ENCODE measurements around the gene FBXL7.

The FBXL7 gene

GRCh38 chr5:15904899-15905830, 405.2 kb downstream of the FBXL7 start:
- DNase-seq, result no peak

GRCh38 chr5:15914638-15915037, 414.7 kb downstream of the FBXL7 start:
- DNase-seq, result no peak

GRCh38 chr5:15926586-15926985, 426.6 kb downstream of the FBXL7 start:
- no peak for DNase-seq

DNA sequence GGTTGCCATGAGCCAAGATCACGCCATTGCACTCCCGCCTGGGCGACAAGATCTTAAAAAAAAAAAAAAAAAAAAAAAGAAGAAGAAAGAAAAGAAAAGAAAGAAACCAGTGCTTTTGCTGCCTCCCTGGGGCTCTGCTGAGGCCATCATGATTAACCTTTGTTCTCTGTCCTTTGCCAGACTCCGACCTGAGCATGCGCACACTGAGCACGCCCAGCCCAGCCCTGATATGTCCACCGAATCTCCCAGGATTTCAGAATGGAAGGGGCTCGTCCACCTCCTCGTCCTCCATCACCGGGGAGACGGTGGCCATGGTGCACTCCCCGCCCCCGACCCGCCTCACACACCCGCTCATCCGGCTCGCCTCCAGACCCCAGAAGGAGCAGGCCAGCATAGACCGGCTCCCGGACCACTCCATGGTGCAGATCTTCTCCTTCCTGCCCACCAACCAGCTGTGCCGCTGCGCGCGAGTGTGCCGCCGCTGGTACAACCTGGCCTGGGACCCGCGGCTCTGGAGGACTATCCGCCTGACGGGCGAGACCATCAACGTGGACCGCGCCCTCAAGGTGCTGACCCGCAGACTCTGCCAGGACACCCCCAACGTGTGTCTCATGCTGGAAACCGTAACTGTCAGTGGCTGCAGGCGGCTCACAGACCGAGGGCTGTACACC, 427.9 kb downstream of the FBXL7 start:
- no peak for DNase-seq

DNA sequence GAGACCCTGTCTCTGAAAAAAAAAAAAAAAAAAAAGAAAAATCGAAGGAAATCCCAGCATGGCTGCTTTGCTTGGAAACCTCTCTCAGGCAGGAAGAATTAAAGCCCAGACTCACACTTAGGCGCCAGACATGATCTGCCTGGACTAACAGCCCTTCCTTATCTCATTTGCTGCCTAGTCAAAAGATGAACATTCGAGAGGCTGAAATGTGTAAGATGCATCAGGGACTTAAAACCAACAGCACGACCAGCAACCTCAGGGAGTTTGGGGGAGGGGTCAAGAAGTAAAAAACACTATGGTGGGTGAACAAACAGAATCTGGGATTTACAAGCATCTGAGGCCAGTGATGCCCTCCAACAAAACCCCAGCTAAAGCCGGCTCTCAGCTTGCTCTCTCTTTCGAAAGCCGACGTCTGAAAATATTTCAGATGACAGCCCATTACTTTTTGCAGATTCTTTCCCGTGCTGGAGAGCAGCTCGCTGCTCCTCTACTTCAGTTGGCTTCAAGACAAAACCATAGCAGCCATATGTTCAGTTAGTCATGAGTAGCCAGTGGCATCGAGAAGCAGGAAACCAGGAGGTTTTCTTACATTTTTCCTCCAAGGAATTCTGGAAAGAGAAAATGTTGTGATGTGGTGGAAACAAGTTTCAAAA, 429.8 kb downstream of the FBXL7 start:
- no peak for DNase-seq

- DNase-seq, result no peak
These were observed 432.1 kb downstream of the FBXL7 start for GRCh38 chr5:15932066-15932465.

DNA sequence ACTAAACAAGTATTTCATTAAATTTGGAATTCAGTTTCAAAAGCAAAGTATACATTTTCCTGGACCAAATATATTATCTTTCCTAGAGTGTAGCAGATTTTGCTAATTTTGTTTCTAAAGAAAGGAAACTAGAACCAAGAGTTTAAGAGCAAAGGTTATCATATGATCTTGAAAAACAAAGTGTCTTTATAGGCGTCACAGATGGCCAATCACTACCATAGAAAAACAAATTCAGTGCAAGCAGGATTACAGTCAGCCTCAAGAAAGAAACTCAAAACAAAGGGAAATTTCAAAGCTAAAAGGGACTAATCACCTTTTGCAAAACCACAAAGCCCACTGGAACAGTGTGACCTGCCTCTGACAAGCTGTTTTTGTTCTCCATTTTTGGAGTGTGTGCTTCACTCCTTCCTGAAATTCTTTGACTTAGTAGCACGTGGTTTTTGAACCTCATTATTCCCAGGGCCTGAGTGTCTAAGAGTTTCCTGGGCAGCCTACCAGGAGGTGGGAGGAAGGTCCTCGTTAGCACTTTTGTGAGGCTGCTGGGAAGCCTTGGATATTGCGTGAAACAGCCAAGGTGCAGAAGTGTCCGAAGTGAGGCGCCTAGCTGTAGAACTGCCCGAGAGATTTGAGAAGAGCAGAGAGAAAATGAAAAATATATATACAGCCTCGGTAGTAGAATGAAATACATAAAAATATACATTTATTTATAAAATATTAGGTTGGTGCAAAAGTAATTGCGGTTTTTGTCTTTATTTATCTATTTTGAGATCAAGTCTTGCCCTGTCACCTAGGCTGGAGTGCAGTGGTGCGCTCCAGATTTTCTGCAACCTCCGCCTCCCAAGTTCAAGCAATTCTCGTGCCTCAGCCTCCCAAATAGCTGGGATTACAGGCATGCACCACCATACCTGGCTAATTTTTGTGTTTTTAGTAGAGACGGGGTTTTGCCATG, 433.6 kb downstream of the FBXL7 start:
- no peak for DNase-seq

DNA sequence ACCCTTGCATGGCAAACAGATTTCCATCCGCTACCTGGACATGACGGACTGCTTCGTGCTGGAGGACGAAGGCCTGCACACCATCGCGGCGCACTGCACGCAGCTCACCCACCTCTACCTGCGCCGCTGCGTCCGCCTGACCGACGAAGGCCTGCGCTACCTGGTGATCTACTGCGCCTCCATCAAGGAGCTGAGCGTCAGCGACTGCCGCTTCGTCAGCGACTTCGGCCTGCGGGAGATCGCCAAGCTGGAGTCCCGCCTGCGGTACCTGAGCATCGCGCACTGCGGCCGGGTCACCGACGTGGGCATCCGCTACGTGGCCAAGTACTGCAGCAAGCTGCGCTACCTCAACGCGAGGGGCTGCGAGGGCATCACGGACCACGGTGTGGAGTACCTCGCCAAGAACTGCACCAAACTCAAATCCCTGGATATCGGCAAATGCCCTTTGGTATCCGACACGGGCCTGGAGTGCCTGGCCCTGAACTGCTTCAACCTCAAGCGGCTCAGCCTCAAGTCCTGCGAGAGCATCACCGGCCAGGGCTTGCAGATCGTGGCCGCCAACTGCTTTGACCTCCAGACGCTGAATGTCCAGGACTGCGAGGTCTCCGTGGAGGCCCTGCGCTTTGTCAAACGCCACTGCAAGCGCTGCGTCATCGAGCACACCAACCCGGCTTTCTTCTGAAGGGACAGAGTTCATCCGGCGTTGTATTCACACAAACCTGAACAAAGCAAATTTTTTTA, 436.7 kb downstream of the FBXL7 start:
- no peak for DNase-seq

- DNase-seq, result no peak
These were observed 437.7 kb downstream of the FBXL7 start for GRCh38 chr5:15937708-15938107.

- DNase-seq, result no peak
These were observed 438.2 kb downstream of the FBXL7 start for GRCh38 chr5:15938186-15938585.

GRCh38 chr5:15938961-15939360, 439.0 kb downstream of the FBXL7 start:
- DNase-seq, result no peak

- no peak for DNase-seq
These were observed 440.9 kb downstream of the FBXL7 start for GRCh38 chr5:15940905-15941304.

DNA sequence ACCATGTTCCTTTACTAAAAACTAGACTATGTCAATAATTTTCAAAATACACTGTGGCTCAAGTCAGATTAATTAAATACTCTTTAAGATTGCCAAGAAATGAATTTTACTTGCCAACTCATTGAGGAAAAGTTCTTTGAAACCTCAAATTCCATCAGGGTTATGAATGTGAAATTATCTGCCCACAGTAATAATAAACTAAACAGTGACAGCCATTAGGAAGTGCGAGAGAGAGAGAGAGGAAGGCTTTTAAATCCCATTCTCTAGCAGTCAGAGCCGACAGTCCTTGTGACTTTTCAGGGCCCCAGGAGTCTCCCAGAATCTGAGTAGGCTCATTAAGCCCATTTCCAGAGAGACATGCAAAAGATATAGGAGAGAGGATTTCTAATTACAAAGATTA, 443.5 kb downstream of the FBXL7 start:
- no peak for DNase-seq

GRCh38 chr5:15946026-15946425, 446.0 kb downstream of the FBXL7 start:
- DNase-seq, result no peak

- DNase-seq, result no peak
These were observed 448.2 kb downstream of the FBXL7 start for GRCh38 chr5:15948190-15948589.

DNA sequence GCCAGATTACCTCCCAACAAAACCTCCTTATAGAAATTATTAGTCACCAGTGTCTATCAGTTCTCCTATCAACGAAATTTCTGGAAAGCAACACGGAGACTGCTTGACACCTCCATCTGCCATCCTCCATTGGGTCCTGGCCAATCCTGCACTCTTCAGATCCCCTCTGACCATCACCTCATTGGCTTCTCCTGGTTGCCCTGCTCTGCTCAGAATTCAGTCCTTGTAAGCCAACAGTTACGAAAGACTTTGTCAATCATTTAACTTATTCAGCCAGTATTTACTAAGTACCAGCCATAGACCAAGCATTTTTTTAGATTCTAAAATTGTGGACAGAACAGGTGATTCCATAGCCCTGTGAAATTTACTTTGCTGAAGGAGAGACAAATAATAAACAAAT, 451.1 kb downstream of the FBXL7 start:
- DNase-seq, result no peak

GRCh38 chr5:15951550-15951949, 451.6 kb downstream of the FBXL7 start:
- no peak for DNase-seq

DNA sequence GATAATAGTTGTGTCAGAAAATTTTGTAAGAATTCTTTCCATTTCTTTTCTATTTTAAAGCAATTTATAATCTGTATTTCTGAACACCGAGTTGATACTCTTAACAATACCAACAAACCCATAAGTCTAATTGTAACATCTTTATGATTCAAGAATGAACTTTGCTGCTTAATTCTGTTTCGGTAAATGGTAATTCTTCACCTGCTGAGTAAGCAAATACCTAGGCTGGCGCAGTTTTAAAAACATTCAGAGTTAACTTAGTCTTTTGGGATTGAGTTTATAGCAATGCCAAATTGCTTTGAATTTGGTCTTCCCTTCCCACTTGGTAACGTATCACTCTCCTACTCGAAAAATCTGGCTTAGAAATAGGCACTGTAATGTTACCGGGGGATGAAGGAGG, 456.6 kb downstream of the FBXL7 start:
- DNase-seq, result no peak

DNA sequence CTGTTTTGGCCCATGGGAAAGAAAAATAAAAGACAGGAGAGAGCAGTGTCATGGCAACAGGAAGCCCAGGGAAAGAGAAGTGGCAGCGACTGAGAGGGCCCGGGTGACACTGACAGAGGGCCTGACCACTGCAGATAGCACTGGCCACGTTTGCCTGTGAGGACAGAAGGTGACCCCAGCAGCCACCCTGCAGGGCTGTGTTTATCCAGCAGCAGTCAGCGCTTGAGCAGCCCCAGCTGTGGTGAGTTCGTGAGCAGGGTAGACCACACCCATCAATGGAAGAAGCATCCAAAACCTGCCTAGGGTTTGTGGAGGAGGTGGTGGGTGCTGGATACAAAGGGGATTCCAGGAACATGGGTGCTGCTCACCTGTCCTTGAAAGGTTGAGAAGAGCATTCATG, 457.1 kb downstream of the FBXL7 start:
- DNase-seq, result no peak

DNA sequence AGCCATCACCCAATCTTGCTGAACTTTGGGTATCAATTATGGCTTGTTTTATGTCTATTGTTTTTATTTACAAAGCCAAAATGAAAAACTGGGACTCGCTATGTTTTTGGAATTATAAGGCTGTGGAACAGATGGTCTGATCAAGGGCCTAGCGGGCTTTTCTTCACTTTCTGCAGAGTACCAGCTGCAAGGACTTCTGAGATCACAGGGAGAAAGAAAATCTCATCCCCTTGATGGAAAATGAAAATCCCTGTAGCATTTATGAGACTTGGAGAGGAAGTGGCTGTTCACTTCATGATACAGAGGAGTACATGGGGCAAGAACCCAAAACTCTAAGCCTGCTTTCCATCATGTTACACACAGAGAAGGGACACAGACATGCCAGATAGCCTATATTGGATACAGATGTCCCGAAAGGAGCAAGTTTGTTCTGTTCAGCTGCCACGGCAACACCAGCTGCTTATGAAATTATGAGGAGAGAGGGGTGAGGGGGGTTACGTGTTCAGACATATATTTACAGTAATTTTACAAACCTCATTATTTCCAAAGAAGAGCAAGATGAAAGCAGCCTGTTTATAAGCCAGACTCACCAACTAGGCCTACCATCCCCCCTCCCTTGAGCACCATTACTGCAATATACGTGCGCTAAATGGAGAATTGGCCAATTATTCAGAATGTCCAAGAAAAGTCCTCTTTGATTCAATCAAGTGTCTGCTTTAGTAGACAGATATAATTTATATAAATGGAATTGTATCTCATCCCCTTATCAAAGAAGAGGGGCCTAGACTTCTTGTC, 459.6 kb downstream of the FBXL7 start:
- DNase-seq, result no peak

DNA sequence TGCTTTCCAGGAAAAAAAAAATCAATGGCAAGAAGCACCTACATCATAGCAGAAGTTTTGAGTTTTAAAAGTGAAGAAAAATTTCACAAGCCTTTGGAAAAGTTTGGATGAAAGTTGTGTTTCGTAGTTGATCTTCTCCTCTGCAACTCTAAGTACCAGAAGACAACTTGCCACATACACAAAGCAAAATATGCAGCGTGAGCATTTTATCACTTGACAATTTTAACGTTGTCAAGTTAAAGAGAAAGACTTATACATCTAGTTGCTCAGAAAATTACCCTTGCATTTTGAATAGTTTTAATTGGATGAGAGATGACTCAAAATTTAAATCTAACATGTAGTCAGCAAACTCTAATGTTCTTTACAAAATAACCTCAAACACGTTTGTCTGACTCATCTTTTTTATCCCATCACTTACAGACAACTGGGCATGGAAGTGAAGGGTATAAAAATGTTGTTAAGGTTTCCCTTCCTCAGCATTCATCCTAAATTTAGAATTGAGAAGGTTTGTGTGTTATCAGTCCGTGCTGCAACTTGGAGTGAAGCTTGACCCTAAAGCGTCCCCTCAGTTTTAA, 466.2 kb downstream of the FBXL7 start:
- DNase-seq, result no peak

Data from CD4-positive, alpha-beta T cell treated with Interferon gamma for 1 hour (primary cell).